ENCODE results near the gene CACNB1. TPM values are rescaled to one million over a fixed set of nuclear protein-coding genes. Genes with fewer than 3 reads are reported as not detected.

CACNB1 gene
- total and polyA plus RNA-seq, 2 donors (not counting 1 experiment from before 2014, with no cell fraction given): 3.8 to 12.4 TPM

DNA sequence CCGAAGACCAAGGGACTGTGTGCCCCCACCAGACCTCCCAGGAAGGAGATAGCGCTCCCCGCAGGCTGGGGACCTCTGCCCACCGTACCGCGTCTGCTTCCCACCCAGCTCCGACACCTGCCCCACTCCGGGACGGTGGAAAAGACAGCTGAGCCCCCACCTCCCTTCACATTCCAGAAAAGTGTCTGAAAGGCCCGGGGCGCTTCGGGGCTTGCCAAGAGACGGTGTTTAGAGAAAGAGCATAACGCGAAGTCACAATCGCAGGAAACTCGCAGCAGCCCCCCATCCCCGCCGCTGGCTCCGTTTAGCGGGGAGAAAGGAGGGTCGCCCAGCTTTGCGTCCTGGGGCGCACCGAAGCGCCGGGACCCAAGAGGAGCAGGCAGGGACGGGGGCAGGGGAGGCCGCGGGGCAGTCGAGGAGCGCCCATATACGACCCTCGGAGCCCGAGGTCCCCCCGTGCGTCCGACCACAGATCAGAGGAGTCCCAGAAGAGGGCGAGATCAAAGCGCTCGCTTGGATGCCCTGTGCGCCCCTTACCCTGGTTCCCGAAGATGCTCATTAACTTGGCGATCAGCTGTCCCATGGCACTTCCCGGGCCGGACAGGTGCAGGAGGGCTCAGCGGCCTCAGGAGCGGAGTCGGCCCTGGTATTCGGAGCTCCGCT is 32.2 kb downstream of the CACNB1 start:
- Histone ChIP-seq H3K4me3 (ENCODE audit: control extremely low read depth in 1 of 5, extremely low read depth in 1 of 5, insufficient read depth in 1 of 5, low read depth in 2 of 5, low read length in 4 of 5) (peak overlapping the region; percentile 36 to 74 (median 69)), H3K4me2 (replicated peaks; ENCODE audit: low read depth, low read length, poor library complexity, severe bottlenecking) (peak overlapping the region; percentile 89), H3K9me3 (ENCODE audit: control extremely low read depth in 1 of 3, control insufficient read depth in 2 of 3, insufficient read depth in 1 of 3, low read length in 2 of 3) (peaks cover 0 to 12% (median 0%) of the 10 kb centered on the region in 3 donors), H3K79me2 (ENCODE audit: control insufficient read depth, insufficient read depth, low read length) (no peaks in the 10 kb centered on the region), H2AFZ (ENCODE audit: insufficient read depth, low read depth, low read length, poor library complexity, severe bottlenecking) (peak overlapping the region; percentile 87), H3K27ac (ENCODE audit: low read length in 2 of 2) (no peak overlapping the region), H3K9ac (ENCODE audit: low read length) (peak overlapping the region; percentile 71), H3K4me1 (ENCODE audit: control insufficient read depth in 2 of 2, insufficient read depth in 2 of 2, low read length in 2 of 2) (peaks cover 27 to 29% of the 10 kb centered on the region in 2 donors), H3K27me3 (replicated peaks in 1 of 4; ENCODE audit: control extremely low read depth in 1 of 4, control insufficient read depth in 3 of 4, insufficient read depth in 4 of 4, low read length in 3 of 4) (peaks cover 0 to 41% (median 11%) of the 10 kb centered on the region in 4 experiments), H3K36me3 (replicated peaks in 1 of 2; ENCODE audit: control extremely low read depth in 1 of 2, control insufficient read depth in 1 of 2, extremely low read depth in 1 of 2, insufficient read depth in 2 of 2, low read length in 1 of 2) (no peaks in the 10 kb centered on the region), H4K20me1 (ENCODE audit: control insufficient read depth, insufficient read depth, low read length, poor library complexity, severe bottlenecking) (no peaks in the 10 kb centered on the region)
- peak; percentile 12 for ATAC-seq (ENCODE audit: low read depth)
- DNase-seq: no peak
- Mint-ChIP-seq H3K4me1 (peaks cover 28% of the 10 kb centered on the region), H3K27me3 (peaks cover 16% of the 10 kb centered on the region), H3K4me3 (peak overlapping the region; percentile 90), H3K27ac (peak overlapping the region; percentile 29), H3K9me3 (ENCODE audit: insufficient read depth) (no peaks in the 10 kb centered on the region)
- POLR2A ChIA-PET: interaction anchor here (0.6 to 1.2 kb wide), 4 partner anchors 12 to 410 kb away, joined by 3 to 10 read pairs (median 4); partner anchors contain the start of genes FBXO47 and RPL19
- WGBS (ENCODE audit: insufficient coverage): 7% methylated on average over 49 of the region's 51 CpGs
- CTCF ChIA-PET: interaction anchor here (0.6 to 6.9 kb wide), 29 partner anchors 9 to 488 kb away, joined by 3 to 77 read pairs (median 5); partner anchors contain the start of genes PLXDC1 and RPL19
- intact Hi-C loops (cut with micrococcal nuclease): no loop called here
- TF ChIP-seq EZH2 (IDR thresholded peaks at IDR 0.05; ENCODE audit: borderline replicate concordance, insufficient read depth, low read depth, low read length, poor library complexity, severe bottlenecking) (no peak), CTCF (IDR thresholded peaks at IDR 0.05) (no peak)

All from B cell (primary cell).